Esophagus squamous epithelium (tissue), 4 donors: Measurements from ENCODE around the gene FLT1.

Experiments used
- POLR2A ChIP-seq, 4 donors: fragments of 450-650 bp; IDR thresholded peaks; one replicate each; pipeline ENCODE4 v1.6.1; 2017; ENCODE audit warnings: antibody characterized with exemption in 4 of 4, mild to moderate bottlenecking in 4 of 4, moderate library complexity in 3 of 4
- TF ChIP-seq, protein P1 (sequence below), 6 experiments: fragments of 450-650 bp in 4 of 6; fragments of 200-600 bp in 2 of 6; sonication (generic) in 2 of 6; IDR thresholded peaks; one replicate each; pipeline ENCODE4 v1.5.1; 2016 to 2019; ENCODE audit warnings: antibody characterized with exemption in 6 of 6, mild to moderate bottlenecking in 4 of 6, moderate library complexity in 4 of 6

DNA sequence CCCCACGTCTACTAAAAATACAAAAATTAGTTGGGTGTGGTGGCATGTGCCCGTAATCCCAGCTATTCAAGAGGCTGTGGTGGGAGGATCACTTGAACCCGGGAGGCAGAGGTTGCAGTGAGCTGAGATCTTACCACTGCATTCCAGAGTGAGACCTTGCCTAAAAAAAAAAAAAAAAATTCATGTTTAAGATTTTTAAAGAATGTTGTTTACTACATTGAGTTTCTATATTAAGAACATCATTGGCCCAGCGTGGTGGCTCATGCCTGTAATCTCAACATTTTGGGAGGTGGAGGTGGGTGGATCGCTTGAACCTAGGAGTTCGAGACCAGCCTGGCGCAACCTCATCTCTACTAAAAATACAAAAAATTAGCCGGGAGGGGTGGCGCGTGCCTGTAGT, 31.9 kb upstream of the FLT1 start:
- TF ChIP-seq, protein P1, sequence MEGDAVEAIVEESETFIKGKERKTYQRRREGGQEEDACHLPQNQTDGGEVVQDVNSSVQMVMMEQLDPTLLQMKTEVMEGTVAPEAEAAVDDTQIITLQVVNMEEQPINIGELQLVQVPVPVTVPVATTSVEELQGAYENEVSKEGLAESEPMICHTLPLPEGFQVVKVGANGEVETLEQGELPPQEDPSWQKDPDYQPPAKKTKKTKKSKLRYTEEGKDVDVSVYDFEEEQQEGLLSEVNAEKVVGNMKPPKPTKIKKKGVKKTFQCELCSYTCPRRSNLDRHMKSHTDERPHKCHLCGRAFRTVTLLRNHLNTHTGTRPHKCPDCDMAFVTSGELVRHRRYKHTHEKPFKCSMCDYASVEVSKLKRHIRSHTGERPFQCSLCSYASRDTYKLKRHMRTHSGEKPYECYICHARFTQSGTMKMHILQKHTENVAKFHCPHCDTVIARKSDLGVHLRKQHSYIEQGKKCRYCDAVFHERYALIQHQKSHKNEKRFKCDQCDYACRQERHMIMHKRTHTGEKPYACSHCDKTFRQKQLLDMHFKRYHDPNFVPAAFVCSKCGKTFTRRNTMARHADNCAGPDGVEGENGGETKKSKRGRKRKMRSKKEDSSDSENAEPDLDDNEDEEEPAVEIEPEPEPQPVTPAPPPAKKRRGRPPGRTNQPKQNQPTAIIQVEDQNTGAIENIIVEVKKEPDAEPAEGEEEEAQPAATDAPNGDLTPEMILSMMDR (IDR thresholded peaks at IDR 0.05) = no peak
- no peak for TF ChIP-seq POLR2A (IDR thresholded peaks at IDR 0.05)
